NCI-H226 (cell line): ENCODE data around the gene TBC1D8.

ENCODE experiments used
- DNase-seq: peaks from one replicate; pipeline ENCODE4 v3.0.0-alpha.2; 2015

The TBC1D8 gene

DNA sequence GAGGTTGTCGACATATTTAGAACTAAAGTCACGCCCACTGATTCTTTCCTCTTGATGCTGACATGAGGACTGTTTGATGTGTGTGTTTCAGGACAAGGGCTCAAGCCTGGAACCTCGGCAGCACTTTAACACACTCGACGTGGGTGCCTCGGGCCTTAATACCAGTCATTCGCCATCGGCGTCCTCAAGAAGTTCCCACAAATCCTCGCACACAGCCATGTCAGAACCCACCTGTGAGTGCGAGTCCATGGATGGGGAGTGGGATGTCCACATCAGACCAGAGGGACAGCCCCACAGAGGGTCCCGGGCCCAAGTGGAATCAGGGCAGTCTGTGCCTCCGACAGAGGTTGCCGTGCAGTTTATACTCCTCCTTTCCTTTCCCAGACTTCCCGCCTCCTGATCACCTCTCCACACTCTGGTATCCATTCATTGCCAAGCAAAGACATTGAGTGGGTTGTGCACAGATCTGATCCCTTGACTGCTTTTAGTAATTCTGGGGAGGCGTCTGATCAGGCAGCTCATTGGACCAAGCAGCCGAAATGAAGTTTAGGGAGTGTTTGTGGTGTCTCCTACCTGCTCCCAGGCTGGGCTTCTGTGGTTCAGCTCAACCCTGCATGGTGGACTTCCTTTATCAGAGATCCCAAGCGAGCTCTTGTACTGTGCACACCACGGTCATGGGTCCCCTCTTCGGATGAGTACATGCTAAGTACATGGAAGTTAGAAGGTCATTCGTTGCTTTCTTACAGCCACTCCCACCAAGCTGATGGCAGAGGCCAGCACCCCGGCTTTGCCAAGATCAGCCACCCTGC, 176.3 kb downstream of the TBC1D8 start:
- no peak for DNase-seq

DNA sequence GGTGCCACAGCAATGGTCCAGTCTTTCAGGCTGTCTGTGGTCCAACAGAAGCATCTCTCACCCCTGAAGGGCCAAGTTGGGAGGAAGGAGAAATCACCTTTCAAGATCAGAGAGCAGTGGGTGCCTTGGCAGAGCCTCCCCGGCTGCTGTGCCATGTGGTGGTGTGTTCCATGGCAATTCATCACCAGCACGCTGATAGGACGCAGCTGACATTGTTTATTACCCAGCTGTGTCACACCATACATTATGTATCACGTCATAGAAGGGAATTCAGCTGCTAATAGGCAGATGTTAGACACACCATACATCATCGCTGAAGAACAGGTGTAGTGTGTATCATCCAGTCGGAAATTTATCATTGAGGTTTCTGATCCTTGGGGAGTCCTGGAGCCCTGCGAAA, 178.7 kb downstream of the TBC1D8 start:
- no peak for DNase-seq

DNA sequence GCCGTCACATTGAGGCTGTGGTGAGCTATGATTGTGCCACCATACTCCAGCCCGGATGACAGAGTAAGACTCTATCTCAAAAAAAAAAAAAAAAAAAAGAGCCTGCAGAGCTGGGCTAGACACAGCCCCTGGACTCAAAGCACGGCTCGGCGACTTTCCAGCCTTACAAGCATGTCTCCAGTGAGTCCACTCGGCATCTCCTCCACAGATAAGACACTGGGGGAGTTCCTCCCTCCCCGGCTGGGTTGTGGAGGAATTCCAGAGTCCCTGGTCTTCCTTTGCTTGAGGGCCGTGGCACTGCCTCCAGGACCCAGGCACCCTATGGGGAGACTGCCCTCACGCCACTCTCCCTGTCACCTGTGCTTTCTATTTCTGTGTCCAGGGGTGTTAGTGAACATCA, 180.0 kb downstream of the TBC1D8 start:
- no peak for DNase-seq

DNA sequence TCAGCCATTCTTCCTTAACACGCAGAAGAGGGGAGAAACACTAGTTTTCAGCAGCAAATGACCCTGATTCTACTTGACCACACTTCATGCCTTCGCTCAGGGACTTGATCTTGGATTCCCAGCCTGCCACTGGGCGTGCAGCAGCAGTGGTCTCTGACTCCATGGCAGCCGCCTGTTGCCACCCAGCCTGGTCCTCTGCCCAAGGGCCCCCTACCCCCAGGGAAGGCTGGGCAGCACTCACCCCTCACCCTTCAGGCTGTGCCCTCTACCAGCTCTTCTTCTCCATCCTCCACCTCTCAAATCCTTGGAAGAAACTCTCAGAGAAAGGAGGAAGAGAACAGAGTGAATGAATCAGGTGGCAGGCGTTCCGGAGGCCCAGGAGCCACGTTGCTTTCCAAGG, 181.2 kb downstream of the TBC1D8 start:
- DNase-seq = no peak

DNA sequence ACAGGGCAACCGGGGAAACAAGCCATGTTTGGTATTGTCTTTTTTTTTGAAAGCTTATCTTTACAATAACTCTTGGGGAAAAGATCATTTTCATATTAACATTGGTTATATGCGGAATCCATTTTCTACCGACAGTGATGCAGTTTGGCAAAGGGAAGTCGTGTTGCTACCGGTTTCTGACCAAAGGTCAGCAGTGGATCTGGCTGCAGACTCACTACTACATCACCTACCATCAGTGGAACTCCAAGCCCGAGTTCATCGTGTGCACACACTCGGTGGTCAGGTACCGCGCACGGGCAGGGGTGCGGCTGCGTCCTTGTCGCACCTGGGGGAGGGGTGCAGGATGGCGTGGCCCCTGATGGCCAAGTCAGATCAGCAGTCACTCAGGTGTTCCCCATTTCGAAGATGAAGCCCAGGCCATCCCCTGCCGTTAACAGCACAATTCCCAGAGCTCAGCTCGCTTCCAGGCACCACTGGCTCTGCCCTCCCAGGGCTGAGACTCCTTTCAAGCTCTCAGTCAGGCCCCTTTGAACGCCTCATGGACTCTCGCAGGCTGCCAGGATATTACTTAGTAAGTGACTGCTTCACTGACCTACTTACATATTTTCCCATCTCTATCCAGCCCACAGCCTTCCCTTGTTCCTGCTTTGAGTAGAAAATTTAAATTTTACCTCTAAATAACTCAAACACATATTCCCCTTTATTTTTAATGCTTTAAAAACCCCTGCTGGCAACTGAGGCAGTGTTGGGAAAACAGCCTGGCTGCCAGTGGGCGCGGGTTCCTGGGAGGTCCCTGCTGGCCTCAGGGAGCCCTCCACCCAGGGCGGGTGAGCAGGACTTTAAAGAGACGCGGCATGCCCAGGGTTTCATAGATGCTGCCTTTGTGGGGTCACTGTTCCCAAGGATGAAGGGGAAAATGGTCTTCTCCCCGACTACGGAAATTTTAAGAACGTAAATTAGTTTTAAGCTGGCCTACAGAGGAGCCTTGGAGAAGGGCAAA, 182.7 kb downstream of the TBC1D8 start:
- no peak for DNase-seq

DNA sequence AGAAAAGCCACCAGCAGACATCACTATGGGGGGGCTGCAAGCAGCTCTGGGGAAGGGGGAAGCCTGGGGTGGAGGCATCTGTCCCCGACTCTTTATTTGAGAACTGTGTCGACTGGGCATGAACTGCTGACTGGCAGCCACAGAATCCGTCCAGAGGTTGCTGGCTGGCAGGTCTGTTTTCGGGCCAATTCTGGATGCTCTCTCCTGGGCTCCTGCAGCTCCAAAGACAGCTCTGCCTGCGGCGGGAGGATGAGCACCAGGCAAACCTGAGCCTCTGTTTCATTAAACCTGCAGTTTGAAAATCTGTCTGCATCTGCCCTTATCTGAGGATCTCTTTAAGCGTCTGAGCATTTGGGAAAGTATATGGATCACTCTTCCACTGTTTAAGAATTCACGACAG, 183.5 kb downstream of the TBC1D8 start:
- DNase-seq = no peak

DNA sequence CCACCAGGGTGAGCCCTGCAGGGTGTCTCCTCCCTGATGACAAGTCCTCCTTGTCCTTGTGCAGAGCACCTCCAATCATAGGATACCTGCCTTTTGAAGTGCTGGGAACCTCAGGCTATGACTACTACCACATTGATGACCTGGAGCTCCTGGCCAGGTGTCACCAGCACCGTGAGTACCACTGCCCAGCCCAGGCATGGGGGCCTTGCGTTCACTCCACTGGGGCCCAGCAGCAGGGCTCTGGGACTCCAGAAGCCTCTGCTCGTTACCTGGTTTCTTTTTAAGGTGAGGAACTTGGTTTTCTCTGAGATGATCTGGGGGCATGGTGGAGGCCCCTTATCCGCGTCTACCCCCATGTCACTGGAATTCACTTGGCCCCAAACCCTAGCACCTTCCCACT, 185.6 kb downstream of the TBC1D8 start:
- DNase-seq = no peak

DNA sequence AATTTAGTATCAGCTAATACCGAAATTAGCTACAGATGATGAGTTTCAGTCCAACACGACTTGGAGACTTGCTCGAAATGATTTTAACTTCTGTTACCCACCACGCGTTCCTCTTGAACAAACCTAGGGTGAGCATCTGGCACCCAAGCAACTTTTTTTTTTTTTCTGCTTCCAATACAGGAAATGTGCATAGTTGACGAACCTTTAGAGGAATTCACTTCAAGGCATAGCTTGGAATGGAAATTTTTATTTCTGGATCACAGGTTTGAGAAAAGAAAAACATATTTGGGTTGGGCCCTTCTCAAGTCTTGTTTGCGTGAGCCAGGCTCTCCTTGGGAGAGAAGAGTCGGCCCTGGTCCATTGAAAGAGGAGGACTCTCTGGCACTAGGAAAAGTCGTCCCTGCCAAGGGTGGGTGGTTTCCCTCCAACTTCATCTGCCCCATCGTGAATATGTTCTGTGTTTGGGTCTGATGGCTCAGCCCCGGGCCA, 186.5 kb downstream of the TBC1D8 start:
- no peak for DNase-seq

DNA sequence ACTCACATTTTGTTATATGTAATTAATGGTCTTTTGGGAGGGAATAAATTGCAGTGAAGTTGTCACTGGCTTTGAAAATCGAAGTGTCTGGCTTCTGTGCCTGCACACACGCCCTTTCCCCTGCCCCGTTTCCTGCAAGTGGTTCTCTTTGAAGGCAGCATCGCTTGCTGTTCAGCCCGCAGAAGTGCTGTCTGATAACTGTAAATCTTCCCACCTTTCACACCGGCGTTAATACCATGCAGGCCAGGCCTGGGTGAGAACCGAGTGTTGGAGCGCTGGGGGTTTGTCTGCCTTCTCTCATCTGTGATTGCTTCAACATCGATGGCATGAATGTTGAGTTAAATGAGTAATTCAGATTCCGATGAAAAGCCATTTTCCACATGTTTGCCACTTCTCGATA, 187.0 kb downstream of the TBC1D8 start:
- no peak for DNase-seq

DNA sequence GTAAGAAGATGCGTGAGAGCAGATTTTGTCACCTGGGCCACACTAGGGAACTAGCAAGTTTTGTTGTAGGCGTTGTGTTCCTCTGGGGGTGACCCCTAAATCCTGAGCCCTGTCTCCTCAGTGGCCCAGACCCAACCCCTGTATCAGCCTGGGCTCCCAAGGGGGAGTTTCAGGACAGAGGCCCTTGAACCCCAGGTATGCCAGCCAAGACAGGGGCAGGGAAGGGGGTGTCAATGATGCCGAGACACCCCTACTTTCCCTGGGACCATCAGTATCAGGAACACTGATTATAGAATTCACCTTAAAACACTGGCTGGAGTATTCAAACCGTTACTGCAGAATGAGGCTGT, 188.2 kb downstream of the TBC1D8 start:
- no peak for DNase-seq

DNA sequence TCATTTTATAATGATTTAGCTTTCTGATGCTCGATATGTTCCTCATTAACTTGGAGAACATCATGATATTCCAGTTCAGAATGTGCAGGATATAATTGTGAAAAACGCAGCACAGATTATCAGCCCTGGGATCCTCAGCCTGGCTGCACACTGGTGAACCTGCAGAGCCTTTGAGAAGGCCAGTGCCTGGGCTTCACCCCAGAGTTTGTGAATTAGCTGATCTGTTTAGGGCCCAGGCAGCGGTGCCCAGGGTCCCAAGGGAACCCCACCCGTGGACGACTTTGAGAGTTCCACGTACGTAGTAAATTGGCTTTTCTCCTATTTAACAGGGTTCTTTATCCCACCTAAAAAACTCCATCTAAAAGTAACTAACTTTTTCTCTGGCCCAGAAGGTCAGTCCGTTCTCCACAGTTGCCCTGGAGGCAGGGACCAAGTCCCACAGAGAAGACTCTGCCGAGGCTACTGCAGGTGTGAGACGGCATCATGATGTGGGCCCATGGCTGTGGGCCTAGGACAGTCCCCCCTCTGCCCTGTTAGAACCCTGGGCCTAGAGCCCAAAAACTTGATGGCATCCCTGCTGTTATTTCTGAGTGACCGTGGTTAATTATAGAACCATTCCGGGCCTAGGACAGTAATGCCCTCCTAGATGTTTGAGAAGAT, 188.7 kb downstream of the TBC1D8 start:
- DNase-seq = no peak

DNA sequence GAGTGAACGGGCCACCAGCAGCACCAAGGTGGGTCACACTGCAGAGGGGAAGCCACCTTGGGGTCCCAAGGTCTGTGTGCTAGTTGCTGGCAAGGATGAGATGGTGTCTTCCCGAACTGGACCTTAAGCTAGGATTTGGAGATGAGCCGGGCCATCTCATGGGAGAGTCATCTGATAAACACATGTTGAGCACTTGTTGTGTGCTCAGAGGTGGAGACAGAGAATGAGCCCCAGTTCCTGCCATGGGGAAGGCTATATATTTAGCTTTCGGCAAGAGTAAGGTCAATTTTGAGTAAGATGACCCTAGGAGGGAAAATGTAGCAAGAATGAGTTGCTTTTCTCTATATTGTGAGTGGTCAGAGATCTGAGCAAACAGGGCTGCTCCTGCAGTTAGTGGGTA, 190.5 kb downstream of the TBC1D8 start:
- DNase-seq = no peak

DNA sequence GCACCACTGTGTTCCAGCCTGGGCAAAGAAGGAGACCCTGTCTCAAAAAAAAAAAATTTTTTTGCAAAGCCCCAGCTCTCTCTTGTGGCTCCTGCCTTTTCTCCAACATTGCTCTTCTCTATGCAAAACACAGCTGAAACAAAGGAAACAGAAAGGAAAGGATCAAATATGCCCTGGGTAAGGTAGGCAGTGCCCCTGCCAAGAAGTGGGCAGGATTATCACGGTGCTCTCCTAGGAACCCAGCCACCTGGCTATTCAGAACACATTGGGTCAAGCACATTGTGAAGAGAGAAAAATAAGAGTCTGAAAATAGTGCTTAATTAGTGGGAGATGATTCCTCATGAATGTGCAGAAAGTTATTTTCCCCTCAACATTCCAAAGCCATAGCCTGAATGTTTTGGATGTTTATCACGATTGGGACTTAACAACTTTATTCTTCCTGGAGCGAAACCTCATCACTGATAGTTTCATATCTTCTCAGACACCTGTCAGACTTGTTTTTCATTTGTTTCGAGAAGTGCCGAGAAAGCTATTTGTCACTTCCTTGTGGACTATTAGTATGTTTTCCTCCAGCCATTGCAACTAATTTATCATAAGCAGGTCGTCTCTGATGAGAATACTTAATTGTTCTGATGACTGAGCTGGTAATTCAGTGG, 191.8 kb downstream of the TBC1D8 start:
- DNase-seq = no peak

DNA sequence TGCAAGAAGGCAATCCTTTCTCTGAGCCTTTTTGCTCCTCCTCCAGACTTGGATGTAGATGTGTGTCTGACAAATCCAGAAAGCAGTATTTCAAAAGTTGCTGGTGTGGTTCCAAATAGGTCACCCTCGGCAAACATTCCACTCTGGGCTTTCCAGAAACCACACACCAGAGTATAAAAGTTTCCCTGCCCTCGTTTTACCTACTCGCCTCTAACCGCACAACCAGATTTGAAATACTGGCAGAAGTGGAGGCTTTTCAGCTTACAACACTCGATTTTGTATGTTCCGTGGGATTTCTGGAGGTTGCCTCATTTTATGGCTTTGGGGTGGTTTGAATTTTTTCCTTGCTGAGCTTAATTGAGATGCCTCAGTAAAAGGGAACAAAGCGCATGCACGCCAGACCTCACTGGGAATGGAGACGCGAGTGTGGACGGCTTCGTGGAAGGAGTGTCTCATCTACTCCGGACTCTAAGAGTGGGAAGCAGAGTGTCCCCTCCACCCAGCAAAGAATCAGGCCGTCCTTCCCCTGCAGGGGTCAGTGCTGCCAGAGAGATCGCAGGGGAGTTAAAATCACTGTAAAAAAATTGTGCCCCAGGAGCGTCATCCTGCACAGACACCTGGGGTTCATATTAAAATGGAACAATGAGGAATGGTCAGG, 193.1 kb downstream of the TBC1D8 start:
- DNase-seq = peak; percentile 7
